H9 (cell line): ENCODE data around the gene KLK3. TPM values are rescaled to one million over a fixed set of nuclear protein-coding genes. Genes with fewer than 3 reads are reported as not detected.

ENCODE experiments used
- DNase-seq: peaks from one replicate; pipeline ENCODE4 v3.0.0-alpha.2; 2017
- H2AFZ ChIP-seq: one replicate; pipeline ENCODE4 v1.6.1; 2013; ENCODE audit warnings: mild to moderate bottlenecking, low read length, control low read depth, moderate library complexity
- H2AK5ac ChIP-seq: 2 replicates; pipeline ENCODE4 v1.6.1; 2013; ENCODE audit warnings: low read length, control low read depth, mixed read lengths; ENCODE audit not compliant: insufficient read length
- H2BK120ac ChIP-seq: one replicate; pipeline ENCODE4 v1.6.1; 2013; ENCODE audit warnings: low read depth, mild to moderate bottlenecking, low read length, control low read depth, inconsistent platforms; ENCODE audit not compliant: poor library complexity, severe bottlenecking
- H2BK12ac ChIP-seq: 2 replicates; pipeline ENCODE4 v1.6.1; 2013; ENCODE audit warnings: low read length, control low read depth, mixed read lengths, low read depth; ENCODE audit not compliant: insufficient read length
- H2BK15ac ChIP-seq: 2 replicates; pipeline ENCODE4 v1.6.1; 2013; ENCODE audit warnings: low read depth, low read length, control low read depth
- H2BK20ac ChIP-seq: one replicate; pipeline ENCODE4 v1.6.1; 2013; ENCODE audit warnings: low read depth, mild to moderate bottlenecking, low read length, control low read depth, inconsistent platforms; ENCODE audit not compliant: poor library complexity, severe bottlenecking
- H2BK5ac ChIP-seq: 2 replicates; pipeline ENCODE4 v1.6.1; 2013; ENCODE audit warnings: low read length, control low read depth, mixed read lengths; ENCODE audit not compliant: insufficient read length
- H3K14ac ChIP-seq: 2 replicates; pipeline ENCODE4 v1.6.1; 2013; ENCODE audit warnings: low read length, control low read depth; ENCODE audit not compliant: insufficient read depth
- H3K18ac ChIP-seq: 2 replicates; pipeline ENCODE4 v1.6.1; 2013; ENCODE audit warnings: low read depth, mild to moderate bottlenecking, mixed read lengths, low read length, control low read depth; ENCODE audit not compliant: insufficient read length
- H3K23ac ChIP-seq: 2 replicates; pipeline ENCODE4 v1.6.1; 2013; ENCODE audit warnings: low read length, control low read depth, mixed read lengths, low read depth; ENCODE audit not compliant: insufficient read length
- H3K23me2 ChIP-seq: 2 replicates; pipeline ENCODE4 v1.6.1; 2013; ENCODE audit warnings: low read depth, mild to moderate bottlenecking, mixed read lengths, low read length, control low read depth; ENCODE audit not compliant: insufficient read length, poor library complexity, severe bottlenecking
- H3K27ac ChIP-seq: 2 replicates; pipeline ENCODE4 v1.5.1; 2013; ENCODE audit warnings: low read length, control low read depth, mixed read lengths, low read depth; ENCODE audit not compliant: insufficient read length
- H3K27me3 ChIP-seq: 2 replicates; pipeline ENCODE4 v1.6.1; 2013; ENCODE audit warnings: low read length, control low read depth, inconsistent platforms; ENCODE audit not compliant: insufficient read depth
- H3K4ac ChIP-seq: 2 replicates; pipeline ENCODE4 v1.6.1; 2013; ENCODE audit warnings: low read depth, mild to moderate bottlenecking, control low read depth, inconsistent platforms, low read length, moderate library complexity
- H3K4me1 ChIP-seq: 2 replicates; pipeline ENCODE4 v1.6.1; 2013; ENCODE audit warnings: low read length, control low read depth, inconsistent platforms; ENCODE audit not compliant: insufficient read depth
- H3K4me2 ChIP-seq: 2 replicates; pipeline ENCODE4 v1.6.1; 2013; ENCODE audit warnings: low read length, control low read depth, mixed read lengths; ENCODE audit not compliant: insufficient read length, insufficient read depth
- H3K56ac ChIP-seq: 2 replicates; pipeline ENCODE4 v1.6.1; 2013; ENCODE audit warnings: low read depth, mild to moderate bottlenecking, mixed read lengths, low read length, control low read depth; ENCODE audit not compliant: insufficient read length
- H3K79me1 ChIP-seq: 2 replicates; pipeline ENCODE4 v1.6.1; 2013; ENCODE audit warnings: low read depth, mild to moderate bottlenecking, moderate library complexity, low read length, control low read depth, inconsistent platforms; ENCODE audit not compliant: insufficient read depth, poor library complexity, severe bottlenecking
- H3K79me2 ChIP-seq: 2 replicates; pipeline ENCODE4 v1.6.1; 2013; ENCODE audit warnings: low read length, control low read depth, inconsistent platforms; ENCODE audit not compliant: insufficient read depth
- H3K9ac ChIP-seq: 2 replicates; pipeline ENCODE4 v1.6.1; 2013; ENCODE audit warnings: low read length, control low read depth, mixed read lengths; ENCODE audit not compliant: insufficient read length; ENCODE audit errors: extremely low read depth
- H3K9me3 ChIP-seq: one replicate; pipeline ENCODE4 v1.6.1; 2013; ENCODE audit warnings: low read depth, low read length, inconsistent platforms; ENCODE audit not compliant: control insufficient read depth
- H3T11ph ChIP-seq: one replicate; pipeline ENCODE4 v1.6.1; 2013; ENCODE audit warnings: mild to moderate bottlenecking, low read length, control low read depth, inconsistent platforms
- H4K20me1 ChIP-seq: one replicate; pipeline ENCODE4 v1.6.1; 2013; ENCODE audit not compliant: control insufficient read depth, insufficient read length, insufficient read depth
- H4K5ac ChIP-seq: 2 replicates; pipeline ENCODE4 v1.6.1; 2013; ENCODE audit warnings: low read depth, mild to moderate bottlenecking, mixed read lengths, low read length, control low read depth; ENCODE audit not compliant: insufficient read length
- H4K8ac ChIP-seq: replicated peaks from 2 replicates; pipeline ENCODE4 v1.6.1; 2013; ENCODE audit warnings: low read length, control low read depth, mixed read lengths, low read depth; ENCODE audit not compliant: insufficient read length
- H4K91ac ChIP-seq: 2 replicates; pipeline ENCODE4 v1.6.1; 2013; ENCODE audit warnings: low read depth, mild to moderate bottlenecking, moderate library complexity, mixed read lengths, low read length, control low read depth; ENCODE audit not compliant: insufficient read length
- H3K27ac Mint-ChIP-seq, 3 experiments: 2 replicates in 2 of 3; 3 replicates in 1 of 3; pipeline ENCODE4 v1.8.0; 2020 to 2021; ENCODE audit warnings: mixed read lengths in 3 of 3, mild to moderate bottlenecking in 1 of 3, moderate library complexity in 1 of 3
- H3K27me3 Mint-ChIP-seq: 2 replicates; pipeline ENCODE4 v1.8.0; 2021; ENCODE audit warnings: low read depth, mild to moderate bottlenecking, moderate library complexity, mixed read lengths
- H3K36me3 Mint-ChIP-seq, 3 experiments: 2 replicates in 2 of 3; 3 replicates in 1 of 3; pipeline ENCODE4 v1.8.0; 2020 to 2021; ENCODE audit warnings: low read depth in 3 of 3, mixed read lengths in 3 of 3; ENCODE audit not compliant: insufficient read depth in 1 of 3
- H3K4me1 Mint-ChIP-seq, 2 experiments: 2 replicates each; pipeline ENCODE4 v1.8.0; 2020; ENCODE audit warnings: mixed read lengths in 2 of 2
- H3K4me3 Mint-ChIP-seq, 2 experiments: 2 replicates in 1 of 2; 3 replicates in 1 of 2; pipeline ENCODE4 v1.8.0; 2020 to 2021; ENCODE audit warnings: mild to moderate bottlenecking in 2 of 2, mixed read lengths in 2 of 2, moderate library complexity in 1 of 2
- H3K9me3 Mint-ChIP-seq, 2 experiments: 2 replicates in 1 of 2; 3 replicates in 1 of 2; pipeline ENCODE4 v1.8.0; 2020; ENCODE audit warnings: mild to moderate bottlenecking in 2 of 2, mixed read lengths in 2 of 2, moderate library complexity in 1 of 2
- WGBS: extraction: QIAGEN DNeasy Blood & Tissue Kit; methylation state at CpG from one replicate; pipeline ENCODE4 v1.1.7; 2013; ENCODE audit warnings: missing lambda C conversion rate, low lambda C conversion rate, mixed read lengths; ENCODE audit not compliant: insufficient read length; ENCODE audit errors: extremely low coverage; 5-methylcytosine and 5-hydroxymethylcytosine counted together
- total RNA-seq: library from RNA; stranded (reverse); gene quantifications from 2 replicates; pipeline ENCODE4 v1.2.1, GENCODE V29; 2021
- TF ChIP-seq, protein P1 (sequence below): fragments of 200-600 bp; sonication (generic); conservative IDR thresholded peaks from 3 replicates; pipeline ENCODE4 v1.8.0; 2021; ENCODE audit warnings: antibody characterized with exemption, mild to moderate bottlenecking

Gene KLK3
- total RNA-seq, 1 experiment from 2014 or later: not detected

GRCh38 chr19:50838239-50838638 lies 16.5 kb upstream of the KLK3 start:
- TF ChIP-seq, protein P1, sequence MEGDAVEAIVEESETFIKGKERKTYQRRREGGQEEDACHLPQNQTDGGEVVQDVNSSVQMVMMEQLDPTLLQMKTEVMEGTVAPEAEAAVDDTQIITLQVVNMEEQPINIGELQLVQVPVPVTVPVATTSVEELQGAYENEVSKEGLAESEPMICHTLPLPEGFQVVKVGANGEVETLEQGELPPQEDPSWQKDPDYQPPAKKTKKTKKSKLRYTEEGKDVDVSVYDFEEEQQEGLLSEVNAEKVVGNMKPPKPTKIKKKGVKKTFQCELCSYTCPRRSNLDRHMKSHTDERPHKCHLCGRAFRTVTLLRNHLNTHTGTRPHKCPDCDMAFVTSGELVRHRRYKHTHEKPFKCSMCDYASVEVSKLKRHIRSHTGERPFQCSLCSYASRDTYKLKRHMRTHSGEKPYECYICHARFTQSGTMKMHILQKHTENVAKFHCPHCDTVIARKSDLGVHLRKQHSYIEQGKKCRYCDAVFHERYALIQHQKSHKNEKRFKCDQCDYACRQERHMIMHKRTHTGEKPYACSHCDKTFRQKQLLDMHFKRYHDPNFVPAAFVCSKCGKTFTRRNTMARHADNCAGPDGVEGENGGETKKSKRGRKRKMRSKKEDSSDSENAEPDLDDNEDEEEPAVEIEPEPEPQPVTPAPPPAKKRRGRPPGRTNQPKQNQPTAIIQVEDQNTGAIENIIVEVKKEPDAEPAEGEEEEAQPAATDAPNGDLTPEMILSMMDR: peak; percentile 50; the same call in 2 of the 3 replicates
- no peak overlapping the region for H2BK5ac ChIP-seq
- H3K18ac ChIP-seq: no peak overlapping the region
- no CpG with 5 or more reads among the region's 6 CpGs for WGBS
- H2AFZ ChIP-seq: no peak overlapping the region
- H3K27me3 Mint-ChIP-seq: peaks cover 78% of the 10 kb centered on the region
- H4K20me1 ChIP-seq: no peaks in the 10 kb centered on the region
- H3K4me2 ChIP-seq: no peak overlapping the region
- H3K56ac ChIP-seq: no peak overlapping the region
- H3K27ac Mint-ChIP-seq: peak overlapping the region in 2 of 3 experiments; percentile 27 to 60; a peak in 3 of 7 replicates
- H2BK15ac ChIP-seq: no peak overlapping the region
- no peak overlapping the region for H2BK20ac ChIP-seq
- H3K79me1 ChIP-seq: no peaks in the 10 kb centered on the region
- no peak overlapping the region for H2BK120ac ChIP-seq
- no peaks in the 10 kb centered on the region; a peak in 3 of 5 replicates for H3K9me3 Mint-ChIP-seq
- no peak overlapping the region for H3K4ac ChIP-seq
- H4K91ac ChIP-seq: no peak overlapping the region
- no peaks in the 10 kb centered on the region for H3K4me1 ChIP-seq
- H4K8ac ChIP-seq: no peak overlapping the region
- H3K79me2 ChIP-seq: no peaks in the 10 kb centered on the region
- peaks cover 13 to 26% of the 10 kb centered on the region in 2 experiments for H3K4me1 Mint-ChIP-seq
- peak overlapping the region in 1 of 2 experiments; percentile 22; a peak in 1 of 5 replicates for H3K4me3 Mint-ChIP-seq
- no peaks in the 10 kb centered on the region for H3K36me3 Mint-ChIP-seq
- no peak overlapping the region for H2AK5ac ChIP-seq
- H3K14ac ChIP-seq: no peak overlapping the region
- H3K27me3 ChIP-seq: peaks cover 2% of the 10 kb centered on the region; the same call in 1 of the 2 replicates
- H3K9ac ChIP-seq: no peak overlapping the region
- no peak overlapping the region for H3K27ac ChIP-seq
- no peak overlapping the region for H3T11ph ChIP-seq
- H3K23ac ChIP-seq: no peak overlapping the region
- peaks cover 4% of the 10 kb centered on the region for H3K23me2 ChIP-seq
- no peak for DNase-seq
- no peaks in the 10 kb centered on the region for H3K9me3 ChIP-seq
- no peak overlapping the region for H2BK12ac ChIP-seq
- no peak overlapping the region for H4K5ac ChIP-seq
